Karpas-422 (cell line): ENCODE results near the gene OR51V1. TPM values are rescaled to one million over a fixed set of nuclear protein-coding genes. Genes with fewer than 3 reads are reported as not detected.

Source experiments
- DNase-seq: peaks from one replicate; pipeline ENCODE4 v3.0.0-alpha.2; 2015
- H2AFZ ChIP-seq: fragments of 200-600 bp; sonication (generic); 2 replicates; pipeline ENCODE4 v1.6.1; 2014; ENCODE audit warnings: antibody characterized with exemption, low read length, mixed read lengths
- H3K27ac ChIP-seq: fragments of 200-600 bp; sonication (generic); 2 replicates; pipeline ENCODE4 v1.5.1; 2014; ENCODE audit warnings: mild to moderate bottlenecking, low read length, moderate library complexity
- H3K27me3 ChIP-seq: fragments of 200-600 bp; sonication (generic); 2 replicates; pipeline ENCODE4 v1.6.1; 2014; ENCODE audit warnings: low read length, mixed read lengths
- H3K36me3 ChIP-seq: fragments of 200-600 bp; sonication (generic); 2 replicates; pipeline ENCODE4 v1.6.1; 2014; ENCODE audit warnings: low read length, mixed read lengths; ENCODE audit not compliant: insufficient read depth
- H3K4me1 ChIP-seq: fragments of 200-600 bp; sonication (generic); 2 replicates; pipeline ENCODE4 v1.6.1; 2014; ENCODE audit warnings: mild to moderate bottlenecking, low read length, mixed read lengths
- H3K4me2 ChIP-seq: fragments of 200-600 bp; sonication (generic); 2 replicates; pipeline ENCODE4 v1.6.1; 2014; ENCODE audit warnings: low read length, low read depth, mild to moderate bottlenecking; ENCODE audit not compliant: poor library complexity, severe bottlenecking
- H3K4me3 ChIP-seq: fragments of 200-600 bp; sonication (generic); 2 replicates; pipeline ENCODE4 v1.5.1; 2014; ENCODE audit warnings: mild to moderate bottlenecking, antibody characterized with exemption, low read length, mixed read lengths
- H3K79me2 ChIP-seq: fragments of 200-600 bp; sonication (generic); 2 replicates; pipeline ENCODE4 v1.6.1; 2014; ENCODE audit warnings: mild to moderate bottlenecking, low read length, mixed read lengths
- H3K9ac ChIP-seq: fragments of 200-600 bp; sonication (generic); 2 replicates; pipeline ENCODE4 v1.6.0; 2014; ENCODE audit warnings: low read length
- H3K9me2 ChIP-seq: fragments of 200-600 bp; sonication (generic), shearing (Covaris generic); replicated peaks from 2 replicates; pipeline ENCODE4 v1.6.0; 2014; ENCODE audit warnings: mild to moderate bottlenecking, low read length, moderate library complexity; ENCODE audit not compliant: insufficient read depth
- H3K9me3 ChIP-seq: fragments of 300-700, 200-600 bp; sonication (generic); 2 replicates; pipeline ENCODE4 v1.6.1; 2014; ENCODE audit warnings: low read length, mixed read lengths
- H4K20me1 ChIP-seq: fragments of 200-600 bp; sonication (generic); 2 replicates; pipeline ENCODE4 v1.6.1; 2014; ENCODE audit warnings: mild to moderate bottlenecking, antibody characterized with exemption, low read length, low read depth; ENCODE audit not compliant: insufficient read depth
- total RNA-seq: library from RNA; depleted of rRNA; stranded (reverse); fragments of >200 nt; shearing (Covaris generic); gene quantifications from 2 replicates; pipeline ENCODE4 v1.2.3, GENCODE V29; 2014; ENCODE audit warnings: low replicate concordance

The OR51V1 gene
- total RNA-seq, 1 experiment from 2014 or later, result not detected

DNA sequence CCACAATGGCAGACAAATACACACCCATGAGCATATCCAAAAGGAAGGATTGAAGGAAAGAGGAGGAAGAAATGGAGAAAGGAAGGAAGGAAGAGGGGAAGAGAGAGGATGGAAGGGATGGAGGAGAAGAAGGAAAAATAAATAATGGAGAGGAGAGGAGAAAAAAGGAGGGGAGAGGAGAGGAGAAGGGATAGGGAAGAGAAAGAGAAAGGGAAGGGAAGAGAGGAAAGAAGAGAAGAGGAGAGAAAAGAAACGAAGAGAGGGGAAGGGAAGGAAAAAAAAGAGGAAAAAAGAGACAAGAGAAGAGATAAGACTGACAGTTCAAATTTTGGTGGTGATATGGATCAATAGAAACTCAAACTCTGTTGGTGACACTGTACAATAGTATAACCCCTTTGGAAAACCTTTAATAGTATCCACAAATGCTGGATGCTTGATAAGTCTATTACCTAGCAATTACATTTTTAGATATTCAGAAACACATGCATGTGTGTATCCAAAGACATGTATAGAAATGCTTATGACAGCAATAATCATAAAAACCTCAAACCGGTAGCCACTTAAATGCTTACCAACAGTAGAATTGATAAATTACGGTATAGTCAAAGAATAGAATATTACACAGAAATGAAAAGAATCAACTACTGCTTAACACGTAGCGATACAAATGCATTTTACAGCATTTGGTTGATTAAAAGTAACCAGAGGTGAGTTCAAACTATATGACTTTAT is 35.0 kb upstream of the OR51V1 start:
- no peak overlapping the region for H3K4me2 ChIP-seq
- H3K9me2 ChIP-seq, result no peaks in the 10 kb centered on the region
- no peak overlapping the region for H2AFZ ChIP-seq
- H3K79me2 ChIP-seq, result no peaks in the 10 kb centered on the region
- no peaks in the 10 kb centered on the region for H3K4me1 ChIP-seq
- H3K27me3 ChIP-seq, result no peaks in the 10 kb centered on the region
- H3K9ac ChIP-seq, result no peak overlapping the region
- H4K20me1 ChIP-seq, result no peaks in the 10 kb centered on the region
- H3K27ac ChIP-seq, result no peak overlapping the region
- no peak overlapping the region for H3K4me3 ChIP-seq
- H3K9me3 ChIP-seq, result no peaks in the 10 kb centered on the region
- DNase-seq, result no peak
- H3K36me3 ChIP-seq, result no peaks in the 10 kb centered on the region

DNA sequence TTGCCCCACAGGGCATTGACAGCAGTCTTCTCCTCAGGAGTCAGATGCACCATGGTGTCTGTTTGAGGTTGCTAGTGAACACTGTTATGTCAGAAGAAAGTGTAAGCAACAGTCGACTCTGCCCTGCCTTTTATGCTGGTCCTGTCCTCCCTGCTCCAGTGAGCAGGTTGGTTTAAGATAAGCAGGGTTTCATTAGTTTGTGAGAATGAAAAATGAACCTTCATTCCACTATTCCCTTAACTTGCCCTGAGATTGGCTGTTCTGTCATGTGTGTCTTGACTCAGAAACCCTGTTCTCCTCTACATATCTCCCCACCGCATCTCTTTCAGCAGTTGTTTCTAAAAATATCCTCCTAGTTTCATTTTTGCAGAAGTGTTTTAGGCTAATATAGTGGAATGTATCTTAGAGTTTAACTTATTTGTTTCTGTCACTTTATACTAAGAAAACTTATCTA is 33.9 kb upstream of the OR51V1 start, which contains the start of gene HBD:
TSS of gene HBD (minus strand) at position 103 of the 454 bp plus-strand sequence. CDS start at position 53, 50 bp downstream.
- no peaks in the 10 kb centered on the region for H3K79me2 ChIP-seq
- no peaks in the 10 kb centered on the region for H3K4me1 ChIP-seq
- no peak within 1 kb of the TSS for H3K9ac ChIP-seq
- H3K27ac ChIP-seq, result no peak within 1 kb of the TSS
- no peak within 1 kb of the TSS for H3K4me2 ChIP-seq
- no peak within 1 kb of the TSS for H2AFZ ChIP-seq
- H3K27me3 ChIP-seq, result no peaks in the 10 kb centered on the region
- H3K9me3 ChIP-seq, result no peaks in the 10 kb centered on the region
- no peaks in the 10 kb centered on the region for H3K36me3 ChIP-seq
- no peaks in the 10 kb centered on the region for H4K20me1 ChIP-seq
- no peak for DNase-seq
- no peak within 1 kb of the TSS for H3K4me3 ChIP-seq
- no peaks in the 10 kb centered on the region for H3K9me2 ChIP-seq

DNA sequence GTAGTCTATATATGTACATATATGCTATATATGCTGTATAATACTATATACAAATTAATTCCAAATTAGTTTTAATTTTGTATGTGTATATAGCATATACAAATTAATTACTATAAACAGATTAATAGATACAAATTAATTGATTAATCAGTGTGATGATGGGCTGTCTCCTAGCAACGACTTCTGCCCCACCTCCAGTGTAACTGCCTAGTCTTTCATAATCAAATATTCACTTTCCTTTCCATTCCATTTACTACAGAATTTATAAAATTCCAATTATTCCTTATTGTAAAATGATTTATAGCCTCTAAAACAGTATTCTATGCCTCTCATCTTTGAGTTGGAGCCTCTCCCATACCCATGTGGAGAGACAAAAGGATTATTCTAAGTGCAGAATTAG is 32.8 kb upstream of the OR51V1 start:
- H3K9me3 ChIP-seq, result no peaks in the 10 kb centered on the region
- no peaks in the 10 kb centered on the region for H3K36me3 ChIP-seq
- H3K27me3 ChIP-seq, result no peaks in the 10 kb centered on the region
- DNase-seq, result no peak
- no peaks in the 10 kb centered on the region for H3K4me1 ChIP-seq
- no peaks in the 10 kb centered on the region for H3K79me2 ChIP-seq
- H3K4me2 ChIP-seq, result no peak overlapping the region
- H3K27ac ChIP-seq, result no peak overlapping the region
- no peak overlapping the region for H3K9ac ChIP-seq
- no peak overlapping the region for H3K4me3 ChIP-seq
- no peaks in the 10 kb centered on the region for H4K20me1 ChIP-seq
- no peaks in the 10 kb centered on the region for H3K9me2 ChIP-seq
- H2AFZ ChIP-seq, result no peak overlapping the region

DNA sequence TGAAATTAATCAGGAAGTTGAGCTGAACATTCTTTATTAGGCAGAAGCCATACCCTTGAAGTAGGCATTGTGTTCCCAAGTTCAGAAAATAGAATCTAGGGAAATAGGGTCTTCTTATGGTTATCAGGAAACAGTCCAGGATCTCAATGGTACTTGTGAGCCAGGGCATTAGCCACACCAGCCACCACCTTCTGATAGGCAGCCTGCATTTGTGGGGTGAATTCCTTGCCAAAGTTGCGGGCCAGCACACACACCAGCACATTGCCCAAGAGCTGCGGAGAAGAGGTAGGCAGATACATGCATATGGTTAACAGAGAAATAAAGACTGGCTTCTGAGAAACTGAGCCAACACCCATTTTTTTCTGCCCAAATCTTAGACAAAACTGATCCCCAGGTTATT is 32.3 kb upstream of the OR51V1 start:
- no peaks in the 10 kb centered on the region for H3K4me1 ChIP-seq
- no peak overlapping the region for H3K4me2 ChIP-seq
- no peaks in the 10 kb centered on the region for H3K9me3 ChIP-seq
- H3K79me2 ChIP-seq, result no peaks in the 10 kb centered on the region
- H3K9ac ChIP-seq, result no peak overlapping the region
- no peaks in the 10 kb centered on the region for H3K36me3 ChIP-seq
- no peak for DNase-seq
- H3K27ac ChIP-seq, result no peak overlapping the region
- no peak overlapping the region for H3K4me3 ChIP-seq
- H2AFZ ChIP-seq, result no peak overlapping the region
- no peaks in the 10 kb centered on the region for H3K9me2 ChIP-seq
- H4K20me1 ChIP-seq, result no peaks in the 10 kb centered on the region
- H3K27me3 ChIP-seq, result no peaks in the 10 kb centered on the region

DNA sequence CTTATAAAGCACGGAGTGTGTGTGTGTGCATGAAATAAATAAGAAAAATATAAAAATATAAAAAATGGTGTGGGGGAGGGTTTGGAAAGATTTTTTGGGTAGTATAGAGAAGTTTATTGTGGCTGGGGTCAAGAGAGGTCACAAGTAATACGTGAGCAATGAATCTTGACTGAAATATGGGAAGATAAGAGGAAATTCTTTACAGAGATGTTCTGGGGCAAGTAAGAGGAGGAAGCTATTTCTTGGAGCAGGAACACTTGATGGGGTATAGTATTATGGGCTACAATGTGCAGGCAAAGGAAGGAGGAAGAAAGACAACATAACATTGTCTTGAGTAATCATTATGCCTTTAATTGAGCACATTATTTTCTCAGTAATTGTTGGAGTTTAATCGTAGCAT is 31.7 kb upstream of the OR51V1 start:
- Histone ChIP-seq H3K27me3 (no peaks in the 10 kb centered on the region), H3K9ac (no peak overlapping the region), H3K4me2 (no peak overlapping the region), H2AFZ (no peak overlapping the region), H3K9me3 (no peaks in the 10 kb centered on the region), H3K9me2 (no peaks in the 10 kb centered on the region), H3K79me2 (no peaks in the 10 kb centered on the region), H4K20me1 (no peaks in the 10 kb centered on the region), H3K36me3 (no peaks in the 10 kb centered on the region), H3K4me1 (no peaks in the 10 kb centered on the region), H3K4me3 (no peak overlapping the region), H3K27ac (no peak overlapping the region)
- no peak for DNase-seq

DNA sequence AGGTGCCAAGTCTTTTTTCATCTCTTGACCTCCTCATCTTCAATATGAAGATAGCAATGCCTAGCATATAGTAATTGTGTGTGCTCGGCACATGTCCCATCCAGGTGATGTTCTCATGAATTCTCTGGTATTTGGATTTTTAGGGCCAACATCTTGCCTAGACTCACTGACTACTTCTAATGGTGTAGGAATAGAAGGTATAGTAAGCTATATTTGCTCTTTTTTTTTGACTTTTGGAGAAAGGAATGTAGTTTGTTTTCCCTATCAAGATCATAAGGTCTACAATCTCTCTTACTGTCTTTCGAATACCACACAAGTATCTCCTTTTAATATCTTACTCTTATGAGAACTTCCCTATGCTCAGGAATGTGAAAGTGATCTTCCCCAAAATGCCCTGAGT is 30.6 kb upstream of the OR51V1 start:
- DNase-seq, result no peak
- Histone ChIP-seq H3K9me3 (no peaks in the 10 kb centered on the region), H3K9ac (no peak overlapping the region), H3K4me1 (no peaks in the 10 kb centered on the region), H3K4me2 (no peak overlapping the region), H3K79me2 (no peaks in the 10 kb centered on the region), H3K9me2 (no peaks in the 10 kb centered on the region), H3K36me3 (no peaks in the 10 kb centered on the region), H3K4me3 (no peak overlapping the region), H2AFZ (no peak overlapping the region), H3K27me3 (no peaks in the 10 kb centered on the region), H4K20me1 (no peaks in the 10 kb centered on the region), H3K27ac (no peak overlapping the region)

DNA sequence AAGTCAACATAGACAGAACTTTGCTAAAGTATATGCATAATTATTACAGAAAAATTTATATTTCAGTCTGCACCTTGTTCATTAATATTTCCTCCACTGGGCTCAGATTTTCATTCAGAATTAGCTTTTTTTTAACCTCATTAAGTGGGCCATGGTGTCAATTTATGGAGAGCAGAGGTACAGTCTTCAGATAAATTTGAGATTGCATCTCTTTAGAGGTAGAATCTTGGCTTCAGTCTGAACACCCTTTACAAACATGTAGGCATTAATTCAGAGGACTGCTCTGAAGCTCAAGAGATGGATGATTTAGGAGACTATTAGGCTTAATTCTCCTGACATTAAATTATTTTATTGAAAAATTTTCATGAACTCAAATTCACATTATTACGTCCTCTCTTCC is 29.8 kb upstream of the OR51V1 start:
- no peak overlapping the region for H2AFZ ChIP-seq
- no peaks in the 10 kb centered on the region for H3K4me1 ChIP-seq
- H3K4me2 ChIP-seq, result no peak overlapping the region
- no peaks in the 10 kb centered on the region for H3K9me3 ChIP-seq
- H4K20me1 ChIP-seq, result no peaks in the 10 kb centered on the region
- H3K27ac ChIP-seq, result no peak overlapping the region
- H3K27me3 ChIP-seq, result no peaks in the 10 kb centered on the region
- no peaks in the 10 kb centered on the region for H3K36me3 ChIP-seq
- no peak overlapping the region for H3K9ac ChIP-seq
- no peak for DNase-seq
- H3K79me2 ChIP-seq, result no peaks in the 10 kb centered on the region
- no peaks in the 10 kb centered on the region for H3K9me2 ChIP-seq
- no peak overlapping the region for H3K4me3 ChIP-seq

DNA sequence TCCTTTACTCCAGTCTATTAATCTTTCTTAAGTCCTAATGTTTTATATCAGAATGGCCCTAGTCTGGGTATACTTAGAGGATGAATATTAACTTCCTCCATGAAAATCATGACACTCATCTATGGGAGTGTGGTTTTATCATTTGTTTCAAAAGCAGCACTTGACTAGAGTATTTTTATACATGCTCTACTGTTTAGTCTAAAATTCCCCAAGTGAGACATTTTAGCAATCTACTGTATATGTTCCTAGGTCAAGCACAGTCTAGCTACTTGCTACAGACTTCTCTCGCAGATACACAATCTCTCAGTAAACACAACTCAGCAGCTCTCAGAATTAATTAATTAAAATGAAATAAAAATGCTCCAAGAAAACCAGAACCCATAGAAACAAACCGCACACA is 29.3 kb upstream of the OR51V1 start:
- Histone ChIP-seq H3K27me3 (no peaks in the 10 kb centered on the region), H2AFZ (no peak overlapping the region), H3K4me1 (no peaks in the 10 kb centered on the region), H3K9ac (no peak overlapping the region), H3K36me3 (no peaks in the 10 kb centered on the region), H3K9me2 (no peaks in the 10 kb centered on the region), H3K4me3 (no peak overlapping the region), H3K79me2 (no peaks in the 10 kb centered on the region), H3K27ac (no peak overlapping the region), H3K4me2 (no peak overlapping the region), H4K20me1 (no peaks in the 10 kb centered on the region), H3K9me3 (no peaks in the 10 kb centered on the region)
- no peak for DNase-seq
